ENCODE data around the gene KRTAP5-4.
"Not testable (repeated sequence)": the region's sequence is repeated elsewhere in the genome, so short reads cannot be mapped to it uniquely, and the experiment has no call there.

KRTAP5-4 gene

DNA sequence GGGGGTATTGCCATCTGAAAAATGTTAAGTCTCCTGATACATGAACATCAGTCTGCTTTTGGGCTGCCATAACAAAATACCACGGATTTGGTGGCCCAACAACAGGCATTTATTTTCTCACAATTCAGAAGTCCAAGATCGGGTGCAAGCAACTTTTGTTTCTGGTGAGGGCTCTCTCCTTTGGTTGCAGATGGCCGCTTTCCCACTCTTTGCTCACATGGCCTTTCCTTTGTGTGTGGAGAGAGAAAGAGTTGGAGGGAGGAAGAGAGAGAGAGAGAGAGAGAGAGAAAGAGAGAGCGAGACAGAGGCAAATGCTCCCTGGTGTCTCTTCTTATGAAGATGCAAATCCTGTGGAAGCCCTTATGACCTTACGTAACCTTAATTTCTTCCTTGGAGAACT is 21.3 kb downstream of the KRTAP5-4 start:
- H3K9ac ChIP-seq (ENCODE audit: low read depth, low read length, poor library complexity, severe bottlenecking), result no peak overlapping the region
- no peak overlapping the region for H3K4me3 ChIP-seq (ENCODE audit: low read length, poor library complexity, severe bottlenecking)
- H4K20me1 ChIP-seq (ENCODE audit: insufficient read depth, low read length, poor library complexity, severe bottlenecking), result no peaks in the 10 kb centered on the region
- no peaks in the 10 kb centered on the region for H3K36me3 ChIP-seq (ENCODE audit: insufficient read depth, low read length)
- H3K9me2 ChIP-seq (replicated peaks; ENCODE audit: low read depth, low read length), result no peaks in the 10 kb centered on the region
- H3K4me2 ChIP-seq (ENCODE audit: low read depth, low read length, poor library complexity, severe bottlenecking), result no peak overlapping the region
- no peaks in the 10 kb centered on the region for H3K79me2 ChIP-seq (ENCODE audit: insufficient read depth, low read length)
- H3F3A ChIP-seq (ENCODE audit: low read depth), result no peaks in the 10 kb centered on the region
- TF ChIP-seq EZH2phosphoT487 (IDR thresholded peaks at IDR 0.05; ENCODE audit: borderline replicate concordance), result no peak
- no peak for TF ChIP-seq CTCF (conservative IDR thresholded peaks at IDR 0.05; ENCODE audit: low read length)
- no peak overlapping the region for H2AFZ ChIP-seq (ENCODE audit: low read length)
- no peaks in the 10 kb centered on the region for H3K9me3 ChIP-seq (ENCODE audit: insufficient read depth, low read depth, low read length)
- H3K4me1 ChIP-seq (ENCODE audit: insufficient read depth, low read length, poor library complexity, severe bottlenecking), result no peaks in the 10 kb centered on the region
- H3K27me3 ChIP-seq (ENCODE audit: insufficient read depth, low read length, poor library complexity, severe bottlenecking), result no peaks in the 10 kb centered on the region

DNA sequence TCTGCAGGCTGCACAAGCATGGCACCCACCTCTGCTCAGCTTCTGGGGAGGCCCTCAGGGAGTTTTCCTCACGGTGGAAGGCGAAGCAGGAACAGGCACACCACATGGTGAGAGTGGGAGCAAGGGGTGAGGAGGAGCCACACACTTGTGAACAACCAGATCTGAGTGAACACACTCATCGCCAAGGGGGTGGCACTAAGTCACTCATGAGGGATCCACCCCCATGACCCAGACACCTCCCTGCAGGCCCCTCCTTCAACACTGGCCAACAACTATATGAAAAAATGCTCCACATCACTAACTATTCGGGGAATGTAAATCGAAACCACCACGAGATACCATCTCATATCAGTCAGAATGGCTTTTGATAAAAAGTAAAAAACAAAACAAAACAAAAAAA is 23.1 kb downstream of the KRTAP5-4 start:
- no peak overlapping the region for H3K4me3 ChIP-seq (ENCODE audit: low read length, poor library complexity, severe bottlenecking)
- H4K20me1 ChIP-seq (ENCODE audit: insufficient read depth, low read length, poor library complexity, severe bottlenecking), result no peaks in the 10 kb centered on the region
- TF ChIP-seq EZH2phosphoT487 (IDR thresholded peaks at IDR 0.05; ENCODE audit: borderline replicate concordance) (no peak), CTCF (conservative IDR thresholded peaks at IDR 0.05; ENCODE audit: low read length) (no peak)
- H3K9me2 ChIP-seq (replicated peaks; ENCODE audit: low read depth, low read length), result no peaks in the 10 kb centered on the region
- H3K9me3 ChIP-seq (ENCODE audit: insufficient read depth, low read depth, low read length), result no peaks in the 10 kb centered on the region
- no peak overlapping the region for H2AFZ ChIP-seq (ENCODE audit: low read length)
- no peak overlapping the region for H3K9ac ChIP-seq (ENCODE audit: low read depth, low read length, poor library complexity, severe bottlenecking)
- no peaks in the 10 kb centered on the region for H3K4me1 ChIP-seq (ENCODE audit: insufficient read depth, low read length, poor library complexity, severe bottlenecking)
- H3K27me3 ChIP-seq (ENCODE audit: insufficient read depth, low read length, poor library complexity, severe bottlenecking), result no peaks in the 10 kb centered on the region
- H3K79me2 ChIP-seq (ENCODE audit: insufficient read depth, low read length), result no peaks in the 10 kb centered on the region
- H3K4me2 ChIP-seq (ENCODE audit: low read depth, low read length, poor library complexity, severe bottlenecking), result no peak overlapping the region
- no peaks in the 10 kb centered on the region for H3K36me3 ChIP-seq (ENCODE audit: insufficient read depth, low read length)
- no peaks in the 10 kb centered on the region for H3F3A ChIP-seq (ENCODE audit: low read depth)

DNA sequence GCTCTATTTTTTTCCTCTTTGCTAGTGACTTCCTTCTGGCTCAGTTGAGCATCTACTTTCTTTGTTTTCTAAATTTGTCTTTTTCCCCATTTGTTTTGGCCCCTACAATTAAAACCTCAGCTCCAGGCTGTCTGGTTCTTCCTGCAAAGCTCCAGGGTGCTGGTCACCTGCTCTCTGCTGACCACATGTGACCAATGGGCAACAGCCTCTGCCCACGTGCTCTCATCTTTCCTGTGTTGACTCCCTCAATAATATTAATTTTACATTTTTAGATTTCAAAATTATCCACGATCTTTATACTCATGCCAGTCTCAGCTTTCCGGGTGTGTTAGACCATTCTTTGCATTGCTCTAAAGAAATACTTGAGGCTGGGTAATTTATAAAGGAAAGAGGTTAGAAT is 23.5 kb downstream of the KRTAP5-4 start:
- H3K9me3 ChIP-seq (ENCODE audit: insufficient read depth, low read depth, low read length); H3F3A ChIP-seq (ENCODE audit: low read depth); H3K9me2 ChIP-seq (replicated peaks; ENCODE audit: low read depth, low read length); H3K4me2 ChIP-seq (ENCODE audit: low read depth, low read length, poor library complexity, severe bottlenecking); H3K4me3 ChIP-seq (ENCODE audit: low read length, poor library complexity, severe bottlenecking); H3K36me3 ChIP-seq (ENCODE audit: insufficient read depth, low read length); H4K20me1 ChIP-seq (ENCODE audit: insufficient read depth, low read length, poor library complexity, severe bottlenecking); H3K27me3 ChIP-seq (ENCODE audit: insufficient read depth, low read length, poor library complexity, severe bottlenecking); H2AFZ ChIP-seq (ENCODE audit: low read length); H3K79me2 ChIP-seq (ENCODE audit: insufficient read depth, low read length); H3K9ac ChIP-seq (ENCODE audit: low read depth, low read length, poor library complexity, severe bottlenecking); H3K4me1 ChIP-seq (ENCODE audit: insufficient read depth, low read length, poor library complexity, severe bottlenecking): not testable (repeated sequence)

GRCh38 chr11:1597994-1598380 is 24.0 kb downstream of the KRTAP5-4 start, which contains the start of gene KRTAP5-2:
Gene KRTAP5-2, minus strand, starts transcription at chr11:1598294. Its CDS starts 44 bp downstream, at chr11:1598250.
- Histone ChIP-seq H3K9ac (ENCODE audit: low read depth, low read length, poor library complexity, severe bottlenecking) (no peak within 1 kb of the TSS), H3F3A (ENCODE audit: low read depth) (no peaks in the 10 kb centered on the region), H3K4me2 (ENCODE audit: low read depth, low read length, poor library complexity, severe bottlenecking) (no peak within 1 kb of the TSS), H4K20me1 (ENCODE audit: insufficient read depth, low read length, poor library complexity, severe bottlenecking) (no peaks in the 10 kb centered on the region), H2AFZ (ENCODE audit: low read length) (no peak within 1 kb of the TSS), H3K36me3 (ENCODE audit: insufficient read depth, low read length) (no peaks in the 10 kb centered on the region), H3K9me2 (replicated peaks; ENCODE audit: low read depth, low read length) (no peaks in the 10 kb centered on the region), H3K9me3 (ENCODE audit: insufficient read depth, low read depth, low read length) (no peaks in the 10 kb centered on the region), H3K79me2 (ENCODE audit: insufficient read depth, low read length) (no peaks in the 10 kb centered on the region), H3K4me1 (ENCODE audit: insufficient read depth, low read length, poor library complexity, severe bottlenecking) (no peaks in the 10 kb centered on the region), H3K4me3 (ENCODE audit: low read length, poor library complexity, severe bottlenecking) (no peak within 1 kb of the TSS), H3K27me3 (ENCODE audit: insufficient read depth, low read length, poor library complexity, severe bottlenecking) (no peaks in the 10 kb centered on the region)
- TF ChIP-seq EZH2phosphoT487 (IDR thresholded peaks at IDR 0.05; ENCODE audit: borderline replicate concordance) (no peak), CTCF (conservative IDR thresholded peaks at IDR 0.05; ENCODE audit: low read length) (no peak)
